Epithelial cell of alveolus of lung (primary cell): ENCODE results near the gene AS3MT. TPM values are rescaled to one million over a fixed set of nuclear protein-coding genes. Genes with fewer than 3 reads are reported as not detected.

Experiments
- total RNA-seq: library from RNA; depleted of rRNA; stranded (reverse); fragments of >200 nt; gene quantifications from 2 replicates; pipeline ENCODE4 v1.2.1, GENCODE V29; 2015

The AS3MT gene, protein sequence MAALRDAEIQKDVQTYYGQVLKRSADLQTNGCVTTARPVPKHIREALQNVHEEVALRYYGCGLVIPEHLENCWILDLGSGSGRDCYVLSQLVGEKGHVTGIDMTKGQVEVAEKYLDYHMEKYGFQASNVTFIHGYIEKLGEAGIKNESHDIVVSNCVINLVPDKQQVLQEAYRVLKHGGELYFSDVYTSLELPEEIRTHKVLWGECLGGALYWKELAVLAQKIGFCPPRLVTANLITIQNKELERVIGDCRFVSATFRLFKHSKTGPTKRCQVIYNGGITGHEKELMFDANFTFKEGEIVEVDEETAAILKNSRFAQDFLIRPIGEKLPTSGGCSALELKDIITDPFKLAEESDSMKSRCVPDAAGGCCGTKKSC
- total RNA-seq = 0.78 and 1.8 TPM in 2 replicates

DNA sequence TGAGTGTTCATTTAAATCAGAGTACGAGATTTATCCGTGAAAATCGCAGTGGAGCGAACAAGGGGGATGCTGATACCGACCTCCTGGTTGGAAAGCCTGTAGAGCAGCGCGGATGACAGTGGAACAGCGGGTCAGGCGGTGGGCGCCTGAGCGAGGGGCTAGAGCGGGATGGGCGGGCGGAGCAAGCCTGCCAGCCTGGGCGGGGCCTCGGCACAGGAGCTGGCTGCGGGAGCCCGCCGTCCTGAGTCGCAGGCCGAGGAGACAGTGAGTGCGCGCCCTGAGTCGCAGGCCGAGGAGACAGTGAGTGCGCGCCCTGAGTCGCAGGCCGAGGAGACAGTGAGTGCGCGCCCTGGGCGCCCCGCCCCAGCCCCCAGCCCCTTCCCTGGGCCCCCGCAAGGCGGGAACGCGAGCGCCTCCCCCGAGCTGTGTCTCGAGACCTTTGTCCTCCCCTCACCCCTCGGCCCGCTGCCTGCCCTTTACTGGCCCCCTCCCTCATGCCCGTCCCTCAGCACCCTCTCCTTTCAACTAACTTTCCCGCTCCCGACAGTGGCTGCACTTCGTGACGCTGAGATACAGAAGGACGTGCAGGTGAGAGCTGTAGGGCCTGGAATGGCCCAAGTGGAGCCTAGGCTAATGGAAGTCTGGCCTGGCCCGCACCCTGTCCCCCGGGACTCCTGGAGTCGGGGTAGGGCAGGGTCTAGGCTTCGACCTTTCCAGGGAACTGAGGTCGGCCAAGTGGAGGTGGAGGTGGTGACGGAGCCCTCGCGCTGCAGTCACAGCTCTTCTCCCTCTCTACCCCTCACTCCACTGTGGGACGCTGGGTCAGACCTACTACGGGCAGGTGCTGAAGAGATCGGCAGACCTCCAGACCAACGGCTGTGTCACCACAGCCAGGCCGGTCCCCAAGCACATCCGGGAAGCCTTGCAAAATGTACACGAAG lies at the start of gene AS3MT:
TSS of gene AS3MT (plus strand) at position 213 of the 941 bp plus-strand sequence. CDS start at position 336, 123 bp downstream.

DNA sequence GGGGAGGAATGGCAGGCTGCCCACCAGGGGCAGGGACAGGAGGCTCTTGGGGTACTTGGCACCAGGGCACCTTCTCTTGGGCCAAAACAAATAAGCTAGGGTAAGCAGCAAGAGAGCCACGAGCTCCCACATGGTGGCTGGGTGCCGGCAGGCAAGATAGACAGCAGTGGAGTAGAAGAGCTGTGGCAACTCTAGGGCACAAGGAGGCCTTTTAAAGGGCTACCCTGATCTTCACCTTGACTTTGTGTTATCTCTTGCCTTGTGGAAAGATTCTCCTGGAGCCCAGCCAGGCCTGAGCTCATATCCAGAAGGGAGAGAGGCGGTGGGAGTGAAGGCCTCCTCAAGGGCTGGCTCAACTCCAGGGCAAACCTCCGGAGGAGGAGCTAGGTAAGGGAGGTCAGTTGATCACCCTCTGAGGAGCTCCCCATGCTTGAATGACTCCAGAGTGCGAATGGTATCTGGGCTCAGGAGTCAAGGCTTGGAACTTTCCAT lies 32.0 kb upstream of the AS3MT start, which contains the start of gene CYP17A1:
TSS of gene CYP17A1 (minus strand) at position 184 of the 492 bp plus-strand sequence. CDS start at position 132, 52 bp downstream.

DNA sequence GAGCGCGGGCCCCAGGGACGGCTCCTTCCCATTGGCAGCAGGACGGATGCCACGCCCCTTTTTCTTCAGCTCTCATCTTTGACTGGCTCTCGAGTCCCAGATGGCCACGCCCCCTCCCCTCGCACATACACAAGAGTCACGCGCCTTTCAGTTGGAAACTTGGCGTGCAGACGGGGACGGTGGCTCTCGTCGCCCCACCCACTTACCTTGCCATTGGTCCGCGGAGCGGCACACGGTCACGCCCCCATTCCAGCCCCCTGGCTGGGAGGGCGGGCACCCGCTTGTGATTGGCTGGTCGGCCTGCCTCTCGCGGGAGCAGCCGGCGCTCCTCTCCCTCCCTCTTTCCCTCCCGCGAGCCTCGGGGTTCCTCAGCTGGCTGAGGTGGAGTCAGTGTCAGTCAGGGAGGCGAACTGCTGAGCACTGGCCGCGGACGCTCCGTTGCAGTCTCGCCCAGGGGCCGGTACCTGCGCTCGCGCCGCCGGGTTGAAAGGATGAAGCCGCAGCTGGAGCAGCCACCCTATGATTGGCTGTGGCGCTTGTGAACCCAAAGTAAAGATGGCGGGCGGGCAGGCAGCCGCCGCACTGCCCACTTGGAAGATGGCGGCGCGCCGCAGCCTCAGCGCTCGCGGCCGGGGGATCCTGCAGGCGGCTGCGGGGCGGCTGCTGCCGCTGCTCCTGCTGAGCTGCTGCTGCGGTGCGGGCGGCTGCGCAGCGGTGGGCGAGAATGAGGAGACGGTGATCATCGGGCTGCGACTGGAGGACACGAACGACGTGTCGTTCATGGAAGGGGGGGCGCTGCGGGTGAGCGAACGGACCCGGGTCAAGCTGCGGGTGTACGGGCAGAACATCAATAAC lies 48.9 kb downstream of the AS3MT start, which contains the start of gene CNNM2:
TSS of gene CNNM2 (plus strand) at position 333 of the 855 bp plus-strand sequence. CDS start at position 520, 187 bp downstream.

Other genes starting within 250 kb of the AS3MT start
- 112 and 131 TPM in 2 replicates for gene TRIM8, start 225.0 kb upstream of the AS3MT start, total RNA-seq
- 6.9 and 13.1 TPM in 2 replicates for gene ARL3, start 155.1 kb upstream of the AS3MT start, total RNA-seq
- 1.4 and 6.5 TPM in 2 replicates for gene SFXN2, start 154.8 kb upstream of the AS3MT start, total RNA-seq
- 60.0 and 81.8 TPM in 2 replicates for gene WBP1L, start 125.5 kb upstream of the AS3MT start, total RNA-seq
- not detected in 2 replicates for gene CYP17A1, start 32.1 kb upstream of the AS3MT start, total RNA-seq
- 9.2 and 21.6 TPM in 2 replicates for gene BORCS7, start 15.2 kb upstream of the AS3MT start, total RNA-seq
- 3.2 and 13.0 TPM in 2 replicates for gene CNNM2, start 48.8 kb downstream of the AS3MT start, total RNA-seq